ENCODE results near the gene G0S2. TPM values are rescaled to one million over a fixed set of nuclear protein-coding genes. Genes with fewer than 3 reads are reported as not detected.
"Not testable (repeated sequence)": the region's sequence is repeated elsewhere in the genome, so short reads cannot be mapped to it uniquely, and the experiment has no call there.

Gene G0S2
- total RNA-seq, 1 donor from 2014 or later: 3.6 TPM

DNA sequence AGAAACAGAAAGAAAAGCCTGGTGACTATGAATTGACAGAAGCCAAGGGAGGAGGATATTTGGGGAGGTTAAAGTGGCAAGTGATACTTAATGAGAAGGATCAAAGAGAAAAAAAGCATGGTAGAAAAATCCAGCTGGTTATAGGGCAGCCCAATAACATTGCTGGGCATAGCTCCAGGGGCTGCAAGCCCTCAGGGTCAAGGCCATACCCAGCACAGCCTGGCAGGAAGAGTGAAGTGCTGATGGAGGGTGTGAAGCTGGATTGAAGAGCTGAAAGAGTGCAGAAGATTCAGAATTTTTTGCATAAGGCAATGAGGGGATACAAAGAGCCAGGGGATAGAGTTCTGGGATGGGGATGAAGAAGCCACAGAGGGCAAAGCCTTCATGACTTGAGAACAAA, 21.5 kb downstream of the G0S2 start:
- Mint-ChIP-seq H3K27ac (no peak overlapping the region), H3K27me3 (ENCODE audit: low read depth) (peaks cover 47% of the 10 kb centered on the region), H3K4me3 (no peak overlapping the region), H3K36me3 (no peaks in the 10 kb centered on the region), H3K9me3 (no peaks in the 10 kb centered on the region), H3K4me1 (peaks cover 15% of the 10 kb centered on the region)
- no peak for TF ChIP-seq CTCF (IDR thresholded peaks at IDR 0.05; ENCODE audit: unreplicated experiment)
- no peak for DNase-seq (ENCODE audit: low spot score in 2 of 2, unreplicated experiment in 2 of 2)

- no peaks in the 10 kb centered on the region for H3K36me3 Mint-ChIP-seq
- peaks cover 50% of the 10 kb centered on the region for H3K27me3 Mint-ChIP-seq (ENCODE audit: low read depth)
- no peak overlapping the region for H3K27ac Mint-ChIP-seq
- H3K4me3 Mint-ChIP-seq: no peak overlapping the region
- no peaks in the 10 kb centered on the region for H3K9me3 Mint-ChIP-seq
- peaks cover 15% of the 10 kb centered on the region for H3K4me1 Mint-ChIP-seq
- TF ChIP-seq CTCF (IDR thresholded peaks at IDR 0.05; ENCODE audit: unreplicated experiment): no peak
- no peak for DNase-seq (ENCODE audit: low spot score in 2 of 2, unreplicated experiment in 2 of 2)
Observed at GRCh38 chr1:209697126-209697525, 21.9 kb downstream of the G0S2 start.

- Mint-ChIP-seq H3K4me1 (peaks cover 14% of the 10 kb centered on the region), H3K27me3 (ENCODE audit: low read depth) (peaks cover 30% of the 10 kb centered on the region)
- not testable (repeated sequence) for H3K9me3 Mint-ChIP-seq; H3K36me3 Mint-ChIP-seq; H3K4me3 Mint-ChIP-seq; H3K27ac Mint-ChIP-seq; DNase-seq (ENCODE audit: low spot score in 2 of 2, unreplicated experiment in 2 of 2)
Observed at GRCh38 chr1:209700686-209701085, 25.5 kb downstream of the G0S2 start.

GRCh38 chr1:209702832-209703231, 27.6 kb downstream of the G0S2 start:
- no peak for DNase-seq (ENCODE audit: low spot score in 2 of 2, unreplicated experiment in 2 of 2)
- Mint-ChIP-seq H3K9me3 (no peaks in the 10 kb centered on the region), H3K27ac (no peak overlapping the region), H3K4me1 (peaks cover 3% of the 10 kb centered on the region), H3K27me3 (ENCODE audit: low read depth) (peaks cover 34% of the 10 kb centered on the region), H3K36me3 (no peaks in the 10 kb centered on the region), H3K4me3 (no peak overlapping the region)
- no peak for TF ChIP-seq CTCF (IDR thresholded peaks at IDR 0.05; ENCODE audit: unreplicated experiment)

GRCh38 chr1:209703834-209704504, 28.8 kb downstream of the G0S2 start:
- peaks cover 12% of the 10 kb centered on the region for H3K4me1 Mint-ChIP-seq
- H3K9me3 Mint-ChIP-seq: no peaks in the 10 kb centered on the region
- peaks cover 33% of the 10 kb centered on the region for H3K27me3 Mint-ChIP-seq (ENCODE audit: low read depth)
- H3K36me3 Mint-ChIP-seq: no peaks in the 10 kb centered on the region
- no peak for DNase-seq (ENCODE audit: low spot score in 2 of 2, unreplicated experiment in 2 of 2)
- no peak overlapping the region for H3K27ac Mint-ChIP-seq
- H3K4me3 Mint-ChIP-seq: no peak overlapping the region
- no peak for TF ChIP-seq CTCF (IDR thresholded peaks at IDR 0.05; ENCODE audit: unreplicated experiment)

DNA sequence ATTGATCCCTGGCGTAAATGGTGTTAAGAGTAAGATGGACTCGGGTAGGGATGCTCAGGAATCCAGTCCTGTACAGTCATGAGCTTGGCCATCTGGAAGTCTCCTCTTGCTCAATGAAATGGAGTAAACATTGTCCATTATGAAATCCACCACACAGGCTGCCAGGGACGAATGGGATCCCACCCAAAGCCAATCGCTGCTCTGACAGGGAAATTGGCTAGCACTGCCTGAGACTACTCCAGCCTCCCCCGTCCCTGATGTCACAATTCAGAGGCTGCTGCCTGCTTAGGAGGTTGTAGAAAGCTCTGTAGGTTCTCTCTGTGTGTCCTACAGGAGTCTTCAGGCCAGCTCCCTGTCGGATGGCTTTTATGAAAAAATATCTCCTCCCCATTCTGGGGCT, 29.4 kb downstream of the G0S2 start, which contains the start of gene HSD11B1:
Gene HSD11B1 (plus strand): TSS at position 263 of the 400 bp plus-strand sequence. CDS start 97 bp downstream, at position 360.
- Mint-ChIP-seq H3K9me3 (no peaks in the 10 kb centered on the region), H3K27me3 (ENCODE audit: low read depth) (peaks cover 31% of the 10 kb centered on the region), H3K36me3 (no peaks in the 10 kb centered on the region), H3K27ac (no peak within 1 kb of the TSS), H3K4me3 (no peak within 1 kb of the TSS), H3K4me1 (peaks cover 13% of the 10 kb centered on the region)
- TF ChIP-seq CTCF (IDR thresholded peaks at IDR 0.05; ENCODE audit: unreplicated experiment): no peak
- DNase-seq (ENCODE audit: low spot score in 2 of 2, unreplicated experiment in 2 of 2): no peak

Data from mesothelial cell of epicardium (in vitro differentiated cells).